AG09309 (cell line): ENCODE results near the gene CTNND2.

ENCODE experiments used
- DNase-seq: peaks from one replicate; pipeline ENCODE4 v3.0.0-alpha.2; 2010; ENCODE audit warnings: low read depth
- H3K4me3 ChIP-seq: 2 replicates; pipeline ENCODE4 v1.5.1; 2011; ENCODE audit warnings: mild to moderate bottlenecking, low read depth, low read length, moderate library complexity; ENCODE audit not compliant: control insufficient read depth
- CTCF ChIP-seq: IDR thresholded peaks from 2 replicates; pipeline ENCODE4 v1.5.1; 2011; ENCODE audit warnings: mild to moderate bottlenecking, low read depth, low read length, inconsistent platforms; ENCODE audit not compliant: insufficient read depth, control insufficient read depth; ENCODE audit errors: missing control alignments

CTNND2 gene

GRCh38 chr5:11903121-11903613, 1.1 kb downstream of the CTNND2 start:
- DNase-seq, result no peak
- H3K4me3 ChIP-seq, result no peak overlapping the region
- no peak for TF ChIP-seq CTCF

GRCh38 chr5:11902201-11902619, 2.0 kb downstream of the CTNND2 start:
- no peak for TF ChIP-seq CTCF
- no peak for DNase-seq
- no peak overlapping the region for H3K4me3 ChIP-seq

GRCh38 chr5:11898787-11899186, 5.5 kb downstream of the CTNND2 start:
- no peak overlapping the region for H3K4me3 ChIP-seq
- no peak for TF ChIP-seq CTCF
- no peak for DNase-seq

GRCh38 chr5:11897781-11898180, 6.5 kb downstream of the CTNND2 start:
- no peak for TF ChIP-seq CTCF
- DNase-seq, result no peak
- H3K4me3 ChIP-seq, result no peak overlapping the region

GRCh38 chr5:11894992-11895391, 9.3 kb downstream of the CTNND2 start:
- no peak for TF ChIP-seq CTCF
- no peak for DNase-seq
- H3K4me3 ChIP-seq, result no peak overlapping the region

GRCh38 chr5:11892832-11893231, 11.4 kb downstream of the CTNND2 start:
- TF ChIP-seq CTCF, result no peak
- DNase-seq, result no peak
- no peak overlapping the region for H3K4me3 ChIP-seq

- no peak for DNase-seq
- H3K4me3 ChIP-seq, result no peak overlapping the region
- no peak for TF ChIP-seq CTCF
These were observed 13.5 kb downstream of the CTNND2 start for GRCh38 chr5:11890777-11891176.
